AG09309 (cell line): Measurements from ENCODE around the gene HAPLN3.

Source experiments
- DNase-seq: peaks from one replicate; pipeline ENCODE4 v3.0.0-alpha.2; 2010; ENCODE audit warnings: low read depth
- H3K4me3 ChIP-seq: 2 replicates; pipeline ENCODE4 v1.5.1; 2011; ENCODE audit warnings: mild to moderate bottlenecking, low read depth, low read length, moderate library complexity; ENCODE audit not compliant: control insufficient read depth
- TF ChIP-seq, protein P1 (sequence below): IDR thresholded peaks from 2 replicates; pipeline ENCODE4 v1.5.1; 2011; ENCODE audit warnings: mild to moderate bottlenecking, low read depth, low read length, inconsistent platforms; ENCODE audit not compliant: insufficient read depth, control insufficient read depth; ENCODE audit errors: missing control alignments

Gene HAPLN3

GRCh38 chr15:88874684-88875083 lies 20.7 kb downstream of the HAPLN3 start:
- DNase-seq: no peak
- H3K4me3 ChIP-seq: no peak overlapping the region
- TF ChIP-seq, protein P1, sequence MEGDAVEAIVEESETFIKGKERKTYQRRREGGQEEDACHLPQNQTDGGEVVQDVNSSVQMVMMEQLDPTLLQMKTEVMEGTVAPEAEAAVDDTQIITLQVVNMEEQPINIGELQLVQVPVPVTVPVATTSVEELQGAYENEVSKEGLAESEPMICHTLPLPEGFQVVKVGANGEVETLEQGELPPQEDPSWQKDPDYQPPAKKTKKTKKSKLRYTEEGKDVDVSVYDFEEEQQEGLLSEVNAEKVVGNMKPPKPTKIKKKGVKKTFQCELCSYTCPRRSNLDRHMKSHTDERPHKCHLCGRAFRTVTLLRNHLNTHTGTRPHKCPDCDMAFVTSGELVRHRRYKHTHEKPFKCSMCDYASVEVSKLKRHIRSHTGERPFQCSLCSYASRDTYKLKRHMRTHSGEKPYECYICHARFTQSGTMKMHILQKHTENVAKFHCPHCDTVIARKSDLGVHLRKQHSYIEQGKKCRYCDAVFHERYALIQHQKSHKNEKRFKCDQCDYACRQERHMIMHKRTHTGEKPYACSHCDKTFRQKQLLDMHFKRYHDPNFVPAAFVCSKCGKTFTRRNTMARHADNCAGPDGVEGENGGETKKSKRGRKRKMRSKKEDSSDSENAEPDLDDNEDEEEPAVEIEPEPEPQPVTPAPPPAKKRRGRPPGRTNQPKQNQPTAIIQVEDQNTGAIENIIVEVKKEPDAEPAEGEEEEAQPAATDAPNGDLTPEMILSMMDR: no peak

DNA sequence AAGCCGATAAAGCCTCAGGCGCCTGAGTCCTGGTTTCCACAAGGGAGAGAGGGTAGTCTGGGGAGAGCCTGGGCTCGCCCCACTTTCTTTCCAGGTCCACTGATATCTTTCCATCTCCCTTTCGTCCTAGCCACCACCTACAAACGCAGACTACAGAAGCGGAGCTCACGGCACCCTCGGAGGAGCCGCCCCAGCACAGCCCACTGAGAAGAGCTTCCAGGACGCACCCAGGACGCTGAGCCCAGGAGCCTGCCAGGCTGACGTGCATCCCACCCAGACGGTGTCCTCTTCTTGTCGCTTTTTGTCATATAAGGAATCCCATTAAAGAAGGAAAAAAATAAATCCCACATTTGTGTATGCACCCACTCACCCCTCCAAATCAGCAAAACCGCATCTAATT lies 21.1 kb downstream of the HAPLN3 start:
- TF ChIP-seq, protein P1: no peak
- no peak overlapping the region for H3K4me3 ChIP-seq
- no peak for DNase-seq

- TF ChIP-seq, protein P1: no peak
- DNase-seq: no peak
- H3K4me3 ChIP-seq: no peak overlapping the region
These were observed 21.6 kb downstream of the HAPLN3 start for GRCh38 chr15:88873786-88874185.

DNA sequence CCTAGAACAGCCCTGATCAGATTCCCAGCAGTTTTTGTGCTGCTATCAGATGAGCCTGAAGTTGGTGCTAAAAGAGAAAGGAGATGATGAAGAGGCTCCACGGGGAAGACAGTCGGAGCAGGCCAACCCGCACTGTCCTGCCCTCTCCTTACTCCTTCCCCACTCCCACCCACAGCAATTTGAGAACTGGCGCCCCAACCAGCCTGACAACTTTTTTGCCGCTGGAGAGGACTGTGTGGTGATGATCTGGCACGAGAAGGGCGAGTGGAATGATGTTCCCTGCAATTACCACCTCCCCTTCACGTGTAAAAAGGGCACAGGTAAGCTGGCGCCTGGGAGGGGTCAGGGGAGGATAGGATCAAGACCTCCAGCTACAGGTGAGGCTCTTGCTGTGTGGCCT lies 22.6 kb downstream of the HAPLN3 start:
- TF ChIP-seq, protein P1: no peak
- no peak for DNase-seq
- H3K4me3 ChIP-seq: no peak overlapping the region

GRCh38 chr15:88872106-88872505 lies 23.2 kb downstream of the HAPLN3 start:
- TF ChIP-seq, protein P1: no peak
- H3K4me3 ChIP-seq: no peak overlapping the region
- DNase-seq: no peak

DNA sequence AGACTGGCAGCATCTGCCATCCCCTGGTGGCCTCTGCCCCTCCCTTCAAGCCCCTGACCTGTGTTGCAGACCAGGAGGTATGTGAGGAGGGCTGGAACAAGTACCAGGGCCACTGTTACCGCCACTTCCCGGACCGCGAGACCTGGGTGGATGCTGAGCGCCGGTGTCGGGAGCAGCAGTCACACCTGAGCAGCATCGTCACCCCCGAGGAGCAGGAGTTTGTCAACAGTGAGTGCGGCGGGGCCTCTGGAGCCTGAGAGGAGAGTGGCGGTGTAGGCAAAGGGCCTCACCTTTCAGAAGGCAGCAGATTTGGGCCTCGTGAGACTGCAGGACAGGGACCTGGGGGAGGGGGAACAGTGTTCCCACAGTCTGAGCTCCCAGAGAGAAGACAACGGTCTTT lies 24.0 kb downstream of the HAPLN3 start:
- TF ChIP-seq, protein P1: no peak
- no peak for DNase-seq
- no peak overlapping the region for H3K4me3 ChIP-seq

GRCh38 chr15:88866295-88866881 lies 29.0 kb downstream of the HAPLN3 start:
- H3K4me3 ChIP-seq: no peak overlapping the region
- no peak for DNase-seq
- TF ChIP-seq, protein P1: no peak
